Effector CD8-positive, alpha-beta T cell (primary cell): Measurements from ENCODE around the gene TRDN.

Source experiments
- DNase-seq: peaks from one replicate; lab custom pipeline; 2025; lab: John Stamatoyannopoulos, UW

Gene TRDN

DNA sequence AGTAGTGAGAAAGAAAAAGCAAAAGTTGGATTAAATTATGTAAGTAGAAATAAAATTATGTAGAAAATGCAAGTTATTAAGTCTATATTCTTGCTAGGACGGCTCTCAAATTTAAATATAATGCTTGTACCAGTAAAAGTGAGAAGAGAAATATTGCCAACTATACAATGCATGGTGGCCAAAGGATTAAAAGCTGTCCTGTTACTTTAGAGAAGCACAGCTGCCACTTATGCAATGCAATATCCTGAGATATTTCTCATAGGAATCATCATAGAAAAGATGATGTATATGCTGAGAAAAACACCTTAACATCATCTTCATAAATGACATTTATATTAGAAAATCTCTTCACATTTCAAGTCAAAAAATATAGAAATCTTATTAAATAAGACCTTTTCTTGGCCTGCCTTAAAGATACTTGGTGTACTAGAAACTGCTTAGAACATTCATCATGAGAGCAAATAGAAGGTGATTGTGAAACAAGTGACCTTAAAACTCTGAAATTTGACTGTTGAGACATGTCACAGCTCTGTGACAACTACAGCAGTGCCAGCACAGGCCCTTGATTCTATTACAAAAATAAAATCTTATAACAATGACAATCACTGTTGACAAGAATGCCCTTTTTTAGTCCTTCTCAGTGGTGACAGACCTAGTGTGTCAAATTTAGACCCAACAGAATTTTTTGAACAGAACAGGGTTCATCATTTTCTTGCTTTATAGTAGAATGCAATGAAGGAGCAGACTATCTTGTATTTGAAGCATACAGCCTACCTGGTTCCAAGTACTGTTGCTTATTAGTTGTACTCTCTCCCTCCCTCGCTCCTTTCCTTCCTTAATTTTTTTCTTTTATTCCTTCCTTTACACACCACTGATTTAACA, 467.6 kb downstream of the TRDN start:
- no peak for DNase-seq

DNA sequence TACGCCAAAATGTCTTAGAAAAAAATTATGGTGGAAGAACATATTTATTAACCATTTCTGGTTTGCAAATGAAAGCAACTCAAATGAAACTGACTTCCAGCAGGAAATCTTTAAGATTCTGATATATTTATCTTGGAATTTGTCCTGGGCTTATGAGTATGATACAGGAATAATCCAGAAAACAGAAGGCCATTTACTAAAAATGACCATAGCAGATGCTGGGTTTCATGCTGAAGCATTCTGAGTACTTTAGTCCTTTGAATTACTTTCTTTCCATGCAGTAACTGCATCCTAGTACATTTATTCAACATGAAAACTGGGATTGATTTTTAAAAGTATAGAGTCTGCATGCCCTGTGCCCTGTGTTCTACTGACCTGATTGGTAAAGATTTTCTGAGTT, 468.3 kb downstream of the TRDN start:
- DNase-seq, result no peak
